ENCODE data around the gene ASXL2. TPM values are rescaled to one million over a fixed set of nuclear protein-coding genes. Genes with fewer than 3 reads are reported as not detected.
A peak's percentile ranks its signal among the peaks of the same experiment; 100 is the strongest.

Gene ASXL2
- total RNA-seq, 1 experiment from 2014 or later, result 32.7 TPM

DNA sequence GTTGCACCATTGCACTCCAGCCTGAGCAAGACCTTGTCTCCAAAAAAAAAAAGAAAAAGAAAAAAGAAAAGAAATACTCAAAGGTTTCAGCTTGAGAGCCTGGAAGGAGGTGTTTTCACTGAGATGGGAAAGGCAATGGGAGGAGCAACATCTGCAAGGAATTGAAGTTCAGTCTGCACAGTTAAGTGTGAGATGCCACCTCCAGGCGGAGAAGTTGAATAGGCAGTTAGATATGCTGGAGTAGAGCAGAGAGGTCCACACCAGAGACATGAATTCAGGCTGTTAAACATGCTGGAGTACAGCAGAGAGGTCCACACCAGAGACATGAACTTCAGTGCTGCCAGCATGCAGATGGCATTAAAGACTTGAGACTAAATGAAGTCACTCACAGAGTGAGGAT lies 163.5 kb downstream of the ASXL2 start:
- no peak overlapping the region for H3K27ac Mint-ChIP-seq
- DNase-seq, result no peak
- no peaks in the 10 kb centered on the region for H3K9me3 ChIP-seq (ENCODE audit: control insufficient read depth, low read depth, low read length)

More for the DNA sequence above, 163.5 kb downstream of the ASXL2 start:
- Histone ChIP-seq H3K79me2 (ENCODE audit: insufficient read depth, low read length) (no peaks in the 10 kb centered on the region), H3K14ac (ENCODE audit: insufficient read depth, low read length) (no peak overlapping the region), H3K9ac (ENCODE audit: extremely low read depth, insufficient read length, low read length) (no peak overlapping the region), H3K4ac (ENCODE audit: low read depth, low read length) (no peak overlapping the region), H4K20me1 (ENCODE audit: control insufficient read depth, insufficient read depth, insufficient read length) (no peaks in the 10 kb centered on the region), H2AFZ (ENCODE audit: low read length) (no peak overlapping the region), H4K5ac (ENCODE audit: insufficient read length, low read depth, low read length) (no peak overlapping the region), H3K56ac (ENCODE audit: insufficient read length, low read depth, low read length) (no peak overlapping the region), H3K27ac (ENCODE audit: insufficient read length, low read depth, low read length) (no peak overlapping the region), H2AK5ac (ENCODE audit: insufficient read length, low read length) (no peak overlapping the region), H3K27me3 (ENCODE audit: insufficient read depth, low read length) (no peaks in the 10 kb centered on the region), H3K23ac (ENCODE audit: insufficient read length, low read depth, low read length) (no peak overlapping the region), H4K8ac (replicated peaks; ENCODE audit: insufficient read length, low read depth, low read length) (no peak overlapping the region), H3K79me1 (ENCODE audit: insufficient read depth, low read depth, low read length, poor library complexity, severe bottlenecking) (no peaks in the 10 kb centered on the region), H2BK12ac (ENCODE audit: insufficient read length, low read depth, low read length) (no peak overlapping the region), H2BK20ac (ENCODE audit: low read depth, low read length, poor library complexity, severe bottlenecking) (no peak overlapping the region), H2BK120ac (ENCODE audit: low read depth, low read length, poor library complexity, severe bottlenecking) (no peak overlapping the region), H2BK15ac (ENCODE audit: low read depth, low read length) (no peak overlapping the region), H3T11ph (ENCODE audit: low read length) (no peak overlapping the region), H2BK5ac (ENCODE audit: insufficient read length, low read length) (no peak overlapping the region), H4K91ac (ENCODE audit: insufficient read length, low read depth, low read length) (no peak overlapping the region), H3K4me2 (ENCODE audit: insufficient read depth, insufficient read length, low read length) (no peak overlapping the region), H3K23me2 (ENCODE audit: insufficient read length, low read depth, low read length, poor library complexity, severe bottlenecking) (no peaks in the 10 kb centered on the region), H3K4me1 (ENCODE audit: insufficient read depth, low read length) (no peaks in the 10 kb centered on the region), H3K18ac (ENCODE audit: insufficient read length, low read depth, low read length) (no peak overlapping the region)
- WGBS (ENCODE audit: extremely low coverage, insufficient read length, low lambda C conversion rate), result no CpG with 5 or more reads among the region's 1 CpG
- TF ChIP-seq, protein P1, sequence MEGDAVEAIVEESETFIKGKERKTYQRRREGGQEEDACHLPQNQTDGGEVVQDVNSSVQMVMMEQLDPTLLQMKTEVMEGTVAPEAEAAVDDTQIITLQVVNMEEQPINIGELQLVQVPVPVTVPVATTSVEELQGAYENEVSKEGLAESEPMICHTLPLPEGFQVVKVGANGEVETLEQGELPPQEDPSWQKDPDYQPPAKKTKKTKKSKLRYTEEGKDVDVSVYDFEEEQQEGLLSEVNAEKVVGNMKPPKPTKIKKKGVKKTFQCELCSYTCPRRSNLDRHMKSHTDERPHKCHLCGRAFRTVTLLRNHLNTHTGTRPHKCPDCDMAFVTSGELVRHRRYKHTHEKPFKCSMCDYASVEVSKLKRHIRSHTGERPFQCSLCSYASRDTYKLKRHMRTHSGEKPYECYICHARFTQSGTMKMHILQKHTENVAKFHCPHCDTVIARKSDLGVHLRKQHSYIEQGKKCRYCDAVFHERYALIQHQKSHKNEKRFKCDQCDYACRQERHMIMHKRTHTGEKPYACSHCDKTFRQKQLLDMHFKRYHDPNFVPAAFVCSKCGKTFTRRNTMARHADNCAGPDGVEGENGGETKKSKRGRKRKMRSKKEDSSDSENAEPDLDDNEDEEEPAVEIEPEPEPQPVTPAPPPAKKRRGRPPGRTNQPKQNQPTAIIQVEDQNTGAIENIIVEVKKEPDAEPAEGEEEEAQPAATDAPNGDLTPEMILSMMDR (conservative IDR thresholded peaks at IDR 0.05), result peak; percentile 17; the same call in 1 of the 3 replicates
- no peak overlapping the region for H3K4me3 Mint-ChIP-seq
- H3K36me3 Mint-ChIP-seq (ENCODE audit: insufficient read depth in 1 of 3, low read depth in 3 of 3), result no peaks in the 10 kb centered on the region
- H3K27me3 Mint-ChIP-seq (ENCODE audit: low read depth), result peaks cover 1% of the 10 kb centered on the region; the same call in 1 of the 2 replicates
- no peaks in the 10 kb centered on the region for H3K9me3 Mint-ChIP-seq
- H3K4me1 Mint-ChIP-seq, result peaks cover 0 to 1% of the 10 kb centered on the region in 2 experiments; a peak in 2 of 4 replicates
